Measurements from ENCODE around the gene PPP3R1.

Gene PPP3R1

DNA sequence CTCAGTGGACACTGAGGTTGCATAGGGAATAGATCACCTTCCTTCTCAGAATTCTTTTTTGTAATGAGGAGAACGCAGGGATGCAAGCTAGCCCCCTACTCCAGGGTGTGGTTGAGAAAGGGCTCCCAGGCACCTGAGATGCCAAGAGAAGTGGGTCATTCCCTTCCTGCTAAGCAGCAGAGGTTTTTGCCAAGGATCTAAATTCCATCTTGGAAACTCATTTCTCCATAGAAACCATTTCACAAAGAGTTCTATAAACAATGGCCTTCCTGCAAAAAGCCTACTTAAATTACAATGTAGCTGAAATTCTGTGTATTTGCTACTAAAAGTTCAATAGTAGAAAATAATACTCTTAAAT, 3.7 kb upstream of the PPP3R1 start:
- no peak for DNase-seq (ENCODE audit: low read depth)

- no peak for DNase-seq (ENCODE audit: low read depth)
Measured at GRCh38 chr2:68253219-68254068, 1.1 kb upstream of the PPP3R1 start.

- peak; percentile 4 for DNase-seq (ENCODE audit: low read depth)
Measured at GRCh38 chr2:68251855-68252399, 405 bp downstream of the PPP3R1 start.

DNA sequence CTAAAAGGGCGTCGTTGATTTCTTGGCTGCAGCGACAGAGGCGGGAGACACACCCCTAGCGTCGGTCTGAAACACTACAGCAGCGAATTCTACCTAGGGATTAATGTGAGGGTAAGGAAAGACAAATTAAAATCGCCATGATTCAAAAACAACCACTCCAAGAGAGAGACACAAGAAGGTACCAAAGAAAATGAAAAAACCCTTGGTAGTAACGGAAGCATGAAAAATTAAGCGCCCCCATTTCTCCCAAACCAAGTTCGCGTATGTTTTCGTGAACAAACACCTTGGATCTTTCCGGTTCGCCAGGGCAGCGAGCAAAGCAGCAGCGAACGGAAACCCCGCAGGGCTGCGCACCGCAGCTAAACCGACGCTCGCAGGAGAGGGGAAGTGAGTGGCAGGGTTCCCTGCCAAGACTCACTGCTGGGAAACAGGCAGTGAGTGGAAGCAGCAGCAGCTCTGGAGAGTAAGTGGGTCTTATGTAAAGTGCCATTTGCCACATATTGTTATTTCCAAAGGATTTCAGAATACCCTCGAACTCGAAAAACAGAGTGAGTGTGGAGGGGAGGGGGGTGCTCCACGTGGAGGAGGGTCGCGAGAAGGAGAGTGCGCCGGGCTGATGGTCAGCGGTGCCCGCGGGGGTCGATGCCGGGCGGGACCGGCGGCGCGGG, 1.0 kb downstream of the PPP3R1 start:
- DNase-seq (ENCODE audit: low read depth), result peak; percentile 29

- no peak for DNase-seq (ENCODE audit: low read depth)
Measured at GRCh38 chr2:68250652-68251186, 1.6 kb downstream of the PPP3R1 start.

GRCh38 chr2:68250196-68250595, 2.1 kb downstream of the PPP3R1 start:
- DNase-seq (ENCODE audit: low read depth), result no peak

DNA sequence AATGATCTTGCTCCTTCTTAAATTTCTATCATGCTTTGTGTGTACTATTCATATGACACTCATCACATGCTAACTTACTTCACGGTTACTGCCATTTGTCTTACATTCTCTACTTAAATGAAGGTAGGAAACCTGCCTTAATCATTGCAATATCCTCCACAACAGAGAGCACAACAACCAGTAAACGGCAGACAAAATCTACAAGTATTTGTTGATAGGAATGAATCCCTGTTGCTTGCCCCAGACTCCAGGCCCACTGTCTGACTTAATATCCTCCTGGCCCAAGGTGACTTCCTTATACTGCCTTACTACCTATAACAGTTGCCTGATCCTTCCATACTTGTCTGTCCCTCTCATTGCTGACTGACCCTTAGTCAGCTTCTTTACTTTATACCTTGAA, 3.5 kb downstream of the PPP3R1 start:
- DNase-seq (ENCODE audit: low read depth), result no peak

GRCh38 chr2:68248361-68248760, 4.0 kb downstream of the PPP3R1 start:
- no peak for DNase-seq (ENCODE audit: low read depth)

DNA sequence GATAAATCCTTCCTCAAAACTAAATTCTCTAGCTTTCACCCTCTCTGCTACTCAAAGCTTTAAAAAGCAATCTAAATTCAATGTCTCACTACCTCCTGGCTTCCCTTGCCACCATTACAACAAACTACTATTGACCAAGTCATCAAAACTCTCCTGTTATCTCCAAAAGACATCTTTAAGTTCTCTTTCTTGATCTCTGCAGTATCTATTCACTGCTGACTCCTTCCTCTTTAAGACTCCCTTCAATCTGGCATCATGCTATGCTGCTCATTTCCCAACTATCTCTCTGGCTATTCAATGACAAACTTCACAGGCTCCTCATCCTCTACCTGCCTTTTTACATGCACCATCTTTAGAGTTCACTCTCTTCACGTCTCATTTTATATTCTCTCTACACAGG, 5.9 kb downstream of the PPP3R1 start:
- DNase-seq (ENCODE audit: low read depth), result no peak

GRCh38 chr2:68245672-68246071, 6.7 kb downstream of the PPP3R1 start:
- DNase-seq (ENCODE audit: low read depth), result no peak

- DNase-seq (ENCODE audit: low read depth), result no peak
Measured at GRCh38 chr2:68245066-68245465, 7.3 kb downstream of the PPP3R1 start.

- no peak for DNase-seq (ENCODE audit: low read depth)
Measured at GRCh38 chr2:68244456-68244855, 7.9 kb downstream of the PPP3R1 start.

DNA sequence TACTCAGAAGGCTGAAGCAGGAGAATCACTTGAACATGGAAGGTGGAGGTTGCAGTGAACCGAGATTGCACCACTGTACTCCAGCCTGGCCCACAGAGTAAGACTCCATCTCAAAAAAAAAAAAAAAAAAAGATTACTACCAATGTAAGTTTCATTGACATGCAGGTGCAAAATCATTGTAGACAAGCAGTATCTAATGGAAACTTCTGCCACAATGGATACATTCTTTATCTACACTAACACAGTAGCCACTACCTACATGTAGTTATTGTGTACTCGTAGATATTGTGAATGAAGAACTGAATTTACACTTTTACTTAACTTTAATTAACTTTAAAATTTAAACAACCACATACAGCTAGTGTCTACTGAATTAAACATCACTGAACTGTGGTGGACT, 10.6 kb downstream of the PPP3R1 start:
- DNase-seq (ENCODE audit: low read depth), result no peak

- DNase-seq (ENCODE audit: low read depth), result no peak
Measured at GRCh38 chr2:68240446-68240845, 11.9 kb downstream of the PPP3R1 start.

DNA sequence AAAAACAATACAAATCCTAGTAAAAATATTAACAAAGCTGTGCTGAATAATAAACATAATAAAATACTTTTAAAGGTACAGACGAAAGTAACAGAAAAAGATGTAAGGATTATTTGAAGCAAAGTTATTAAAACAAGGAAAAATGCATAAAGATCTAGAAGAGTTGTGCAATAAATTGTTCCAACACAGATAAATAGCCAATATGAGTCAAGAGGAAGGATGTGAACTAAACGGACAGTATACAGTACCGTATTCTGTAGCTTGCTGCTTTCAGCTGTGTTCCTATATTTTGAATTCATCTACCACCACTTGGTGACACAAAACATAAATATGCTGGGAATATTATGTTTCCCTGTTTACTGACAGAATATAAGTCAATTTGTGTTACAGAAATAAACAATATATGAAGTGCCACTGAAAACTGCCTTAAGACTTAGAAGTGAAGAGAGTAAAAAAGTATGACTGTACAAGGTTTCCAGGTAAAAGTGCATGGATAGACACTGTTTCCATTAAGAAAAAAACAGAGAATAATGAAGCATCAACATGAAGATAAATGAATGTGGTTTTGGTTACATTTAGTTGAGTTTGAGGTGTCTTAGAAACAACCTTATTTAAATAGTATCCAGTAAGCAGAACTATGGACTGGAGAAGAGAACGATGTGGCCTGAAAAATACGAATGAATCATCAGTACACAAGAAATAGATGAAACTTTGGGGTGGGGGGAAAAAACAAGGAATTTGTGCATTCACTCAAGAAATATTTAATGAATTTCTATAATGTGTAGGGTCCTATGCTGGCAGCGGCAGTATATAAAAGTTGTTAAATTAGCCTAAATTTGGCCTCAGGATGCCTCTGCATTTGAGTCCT, 13.1 kb downstream of the PPP3R1 start:
- no peak for DNase-seq (ENCODE audit: low read depth)

DNA sequence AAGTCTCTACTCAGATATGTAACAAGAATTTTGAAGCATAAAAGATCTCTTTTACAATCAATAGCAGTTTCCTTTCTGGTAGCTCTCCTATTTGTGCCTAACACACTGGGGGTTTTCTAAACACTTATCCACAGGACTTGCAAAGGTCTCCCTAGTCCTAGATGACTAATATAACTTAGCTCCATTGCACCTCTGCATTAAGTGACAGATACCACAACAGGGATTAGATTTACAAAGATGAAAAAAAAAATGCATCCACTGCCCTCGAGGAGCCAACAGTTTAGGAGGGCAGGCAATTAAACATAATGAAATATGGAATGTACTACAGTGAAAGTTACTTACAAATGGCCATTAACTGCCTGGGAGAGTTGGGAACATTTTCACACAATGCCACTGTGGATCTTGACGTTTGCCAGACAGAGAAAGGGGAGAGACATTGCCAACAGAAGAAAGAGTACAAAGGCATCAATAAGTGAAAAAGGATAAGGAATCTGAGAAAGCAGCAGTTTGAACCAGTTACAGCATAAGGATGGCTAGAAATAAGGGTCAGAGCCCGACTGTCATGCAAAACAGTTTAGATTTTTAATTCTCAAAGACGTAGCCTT, 14.3 kb downstream of the PPP3R1 start:
- no peak for DNase-seq (ENCODE audit: low read depth)

DNA sequence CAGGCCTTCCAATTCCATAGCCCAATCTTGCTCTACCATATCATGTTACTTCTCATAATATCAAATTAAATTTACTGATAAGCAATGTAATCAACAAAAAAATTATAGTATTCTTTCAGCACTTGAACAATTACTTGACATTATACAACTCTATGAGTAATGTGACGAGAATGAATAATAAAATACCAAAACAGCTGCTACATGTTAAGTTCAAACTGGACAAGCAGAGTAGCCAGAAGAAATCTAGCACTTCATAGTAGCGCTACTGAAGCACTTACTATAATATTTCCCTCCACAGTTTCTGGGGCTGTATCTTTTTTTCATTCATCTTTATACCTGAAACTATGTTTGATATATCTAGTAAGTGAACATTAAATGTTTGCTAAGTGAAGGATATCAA, 14.9 kb downstream of the PPP3R1 start:
- no peak for DNase-seq (ENCODE audit: low read depth)

DNA sequence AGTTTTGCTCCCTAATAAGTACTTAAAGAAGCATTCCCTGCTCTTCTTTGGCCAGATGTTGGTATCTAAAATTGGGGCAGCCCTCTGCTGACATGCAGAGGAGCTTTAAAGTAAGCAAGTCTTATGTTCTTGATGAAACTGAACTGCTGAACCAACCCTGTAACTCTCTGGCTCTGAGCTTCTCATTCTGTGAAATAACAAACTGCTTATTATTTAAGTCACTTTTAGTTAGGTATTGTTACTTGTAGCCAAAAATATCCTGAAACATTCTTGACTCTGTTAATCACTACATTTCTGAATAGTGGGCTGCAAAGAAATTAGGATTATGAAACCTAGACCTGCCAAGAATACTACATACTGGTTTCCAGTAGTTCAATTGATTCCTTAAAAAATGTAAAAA, 15.5 kb downstream of the PPP3R1 start:
- DNase-seq (ENCODE audit: low read depth), result no peak

DNA sequence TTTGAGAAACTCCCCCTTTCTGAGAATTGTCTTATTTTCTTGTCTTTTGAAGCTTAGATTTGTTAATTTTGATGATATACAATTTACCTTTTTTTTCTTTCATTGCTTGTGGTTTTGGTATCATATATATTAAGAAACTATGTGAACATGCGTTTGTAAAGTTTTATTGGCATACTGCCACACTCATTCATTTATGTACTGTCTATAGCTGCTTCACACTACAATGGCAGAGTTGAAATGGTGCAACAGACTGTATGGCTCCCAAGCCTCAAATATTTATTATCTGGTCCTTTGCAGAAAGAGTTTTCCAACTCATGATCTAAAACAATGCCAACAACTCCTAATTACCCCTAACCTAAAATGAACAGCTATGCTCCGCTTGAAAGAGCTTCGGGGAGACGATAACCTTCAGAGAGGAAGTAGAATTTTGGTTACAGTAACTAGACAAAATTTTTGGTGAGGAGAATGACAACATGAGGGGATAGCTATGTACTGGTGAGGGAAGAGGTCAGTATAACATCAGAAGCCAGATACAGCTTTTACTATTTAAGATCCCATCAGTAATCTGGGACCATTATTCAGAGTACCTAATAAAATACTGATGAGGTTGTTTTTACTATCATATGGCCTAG, 16.1 kb downstream of the PPP3R1 start:
- DNase-seq (ENCODE audit: low read depth), result no peak

DNA sequence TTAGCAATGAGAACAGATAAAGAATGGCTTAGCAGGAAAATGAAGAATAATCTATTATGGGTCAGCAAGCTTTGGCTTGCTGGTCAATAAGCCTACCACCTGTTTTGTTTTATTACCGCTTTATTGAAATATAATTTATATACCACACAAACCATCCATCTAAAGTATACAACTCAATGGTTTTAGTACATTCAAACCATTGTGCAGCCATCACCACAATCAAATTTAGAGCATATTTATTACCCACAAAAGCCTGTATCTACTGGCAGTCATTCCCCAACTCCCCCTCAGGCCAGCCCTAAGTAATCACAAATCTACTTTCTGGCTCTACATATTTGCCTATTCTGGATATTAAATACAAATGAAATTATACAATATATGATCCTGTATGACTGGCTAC, 17.2 kb downstream of the PPP3R1 start:
- no peak for DNase-seq (ENCODE audit: low read depth)

GRCh38 chr2:68234405-68234804, 17.9 kb downstream of the PPP3R1 start:
- no peak for DNase-seq (ENCODE audit: low read depth)

GRCh38 chr2:68231061-68231372, 21.3 kb downstream of the PPP3R1 start:
- DNase-seq (ENCODE audit: low read depth), result no peak
